Measurements from ENCODE around the gene NEUROG1.
"Not testable (repeated sequence)": the region's sequence is repeated elsewhere in the genome, so short reads cannot be mapped to it uniquely, and the experiment has no call there.

Gene NEUROG1

DNA sequence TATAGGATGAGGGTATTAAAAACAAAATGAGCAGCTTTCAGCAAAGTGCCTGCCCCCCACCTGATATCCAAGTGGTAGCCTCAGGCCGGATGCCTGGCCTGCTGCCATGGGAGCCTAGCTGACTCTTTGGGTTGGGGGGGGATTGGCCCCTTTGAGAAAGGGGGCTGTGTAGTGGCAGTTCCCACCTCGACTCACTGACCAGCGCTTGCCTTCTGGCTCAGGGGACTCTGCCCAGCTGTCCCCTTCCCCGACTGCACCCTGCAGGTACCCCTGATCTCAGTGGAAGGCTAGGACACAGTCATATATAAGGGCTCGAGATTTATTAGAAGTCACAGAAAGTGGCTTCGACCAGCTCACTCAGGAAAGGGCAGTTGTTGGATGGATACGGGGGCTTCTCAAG lies 1.5 kb upstream of the NEUROG1 start:
- DNase-seq (ENCODE audit: low read depth in 3 of 3): no peak

DNA sequence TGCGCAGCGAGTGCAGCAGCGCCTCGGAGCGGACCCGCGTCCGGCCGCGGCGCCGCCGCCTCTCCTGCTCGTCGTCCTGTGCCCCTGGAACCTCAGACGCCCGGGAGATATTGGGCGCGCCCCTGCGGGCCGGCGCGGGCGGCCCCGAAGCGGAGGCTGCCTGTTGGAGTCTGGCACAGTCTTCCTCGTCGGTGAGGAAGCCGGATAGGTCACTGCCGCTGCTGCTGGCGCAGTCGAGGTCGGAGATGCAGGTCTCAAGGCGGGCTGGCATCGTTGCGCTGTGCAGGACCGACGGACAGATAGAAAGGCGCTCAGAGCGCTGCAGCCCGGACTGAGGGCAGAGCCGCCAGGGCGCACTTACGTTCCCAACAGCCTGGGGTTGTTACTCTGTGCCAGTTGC lies 344 bp downstream of the NEUROG1 start:
- no peak for DNase-seq (ENCODE audit: low read depth in 3 of 3)

- no peak for DNase-seq (ENCODE audit: low read depth in 3 of 3)
Measured at GRCh38 chr5:135534609-135535419, 950 bp downstream of the NEUROG1 start.

- DNase-seq (ENCODE audit: low read depth in 3 of 3): no peak
Measured at GRCh38 chr5:135533794-135534193, 2.0 kb downstream of the NEUROG1 start.

DNA sequence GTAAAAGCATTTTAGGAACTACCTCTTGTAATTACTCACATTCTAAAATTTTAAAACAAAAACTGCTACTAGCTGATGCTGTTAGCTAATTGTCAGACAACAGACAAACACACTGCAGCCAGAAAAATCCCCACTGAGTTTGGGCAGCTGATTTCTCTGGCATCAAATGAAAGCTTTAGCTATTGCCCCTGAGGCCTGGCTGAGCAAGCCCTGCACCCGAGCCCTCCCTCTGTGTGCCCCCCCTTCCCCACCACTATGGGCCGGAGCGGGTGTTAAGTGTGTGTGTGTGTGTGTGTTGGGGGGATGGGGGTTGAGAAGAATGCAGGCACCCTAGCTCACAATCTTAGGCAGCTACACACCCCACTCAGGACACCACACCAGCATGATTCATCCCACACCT lies 2.4 kb downstream of the NEUROG1 start:
- DNase-seq (ENCODE audit: low read depth in 3 of 3): no peak

DNA sequence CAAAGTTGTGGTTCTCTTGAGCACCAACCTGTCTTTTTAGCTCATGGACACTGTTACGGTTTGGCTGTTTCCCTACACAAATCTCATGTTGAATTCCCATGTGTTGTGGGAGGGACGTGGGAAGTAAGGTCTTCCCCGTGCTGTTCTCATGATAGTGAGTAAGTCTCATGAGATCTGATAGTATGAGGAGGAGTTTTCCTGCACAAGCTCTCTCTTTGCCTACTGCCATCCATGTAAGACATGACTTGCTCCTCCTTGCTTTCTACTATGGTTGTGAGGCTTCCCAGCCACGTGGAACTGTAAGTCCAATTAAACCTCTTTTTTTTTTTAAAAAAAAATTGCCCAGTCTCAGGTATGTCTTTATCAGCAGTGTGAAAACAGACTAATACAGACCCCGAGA lies 6.2 kb downstream of the NEUROG1 start:
- not testable (repeated sequence) for DNase-seq (ENCODE audit: low read depth in 3 of 3)

DNA sequence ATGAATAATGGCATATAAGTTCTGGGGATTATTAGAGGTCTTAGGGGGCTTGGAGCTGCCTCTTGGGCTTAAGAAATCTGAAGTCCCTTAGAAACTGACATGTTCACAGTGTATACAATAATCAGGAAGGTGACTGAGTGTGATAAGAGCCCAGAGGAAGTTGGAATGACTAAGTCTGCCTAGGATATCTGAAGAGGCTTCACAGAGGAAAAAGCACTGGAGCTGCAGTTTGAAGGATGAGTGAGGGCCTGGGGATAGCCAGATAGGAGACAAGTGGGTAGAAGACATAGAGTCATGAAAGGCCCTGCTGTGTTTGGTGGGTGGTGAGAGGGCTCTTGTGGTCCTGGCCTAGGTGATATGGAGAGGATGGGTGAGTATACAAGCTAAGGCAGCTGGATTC lies 8.8 kb downstream of the NEUROG1 start:
- no peak for DNase-seq (ENCODE audit: low read depth in 3 of 3)

DNA sequence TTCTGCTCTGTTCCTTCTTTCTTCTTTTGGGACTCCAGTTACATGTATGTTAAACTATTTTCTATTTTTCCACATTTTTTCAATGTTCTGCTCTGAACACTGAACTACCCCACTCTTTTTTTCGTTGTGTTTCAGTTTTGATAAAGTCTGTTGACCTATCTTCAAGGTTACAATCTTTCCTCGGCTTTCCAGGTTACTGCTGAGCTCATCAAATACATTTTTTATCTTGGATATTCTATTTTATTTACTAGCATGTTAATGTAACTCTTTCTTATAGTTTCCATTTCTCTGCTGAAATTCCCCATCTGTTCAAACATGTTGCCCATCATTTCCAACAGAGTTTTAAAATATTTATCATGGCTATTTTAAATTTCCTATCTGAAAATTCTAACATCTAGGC lies 13.8 kb downstream of the NEUROG1 start:
- DNase-seq (ENCODE audit: low read depth in 3 of 3): no peak

DNA sequence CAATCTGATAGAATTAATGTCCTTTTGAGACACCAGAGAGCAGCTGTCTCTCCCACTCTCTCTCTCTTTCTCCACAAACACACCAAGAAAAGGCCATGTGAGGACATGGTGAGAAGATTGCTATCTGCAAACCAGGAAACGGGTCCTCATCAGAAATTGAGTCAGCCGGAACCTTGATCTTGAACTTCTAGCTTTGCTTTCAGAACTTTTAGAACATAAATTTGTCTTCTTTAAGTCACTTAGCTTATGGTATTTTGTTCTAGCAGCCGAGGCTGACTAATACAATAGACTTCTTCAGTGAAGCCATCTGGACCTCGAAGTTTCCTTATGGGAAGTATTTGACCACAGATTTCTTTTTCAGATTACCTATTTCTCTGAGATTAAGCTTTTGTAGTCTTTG lies 18.1 kb downstream of the NEUROG1 start:
- DNase-seq (ENCODE audit: low read depth in 3 of 3): no peak

DNA sequence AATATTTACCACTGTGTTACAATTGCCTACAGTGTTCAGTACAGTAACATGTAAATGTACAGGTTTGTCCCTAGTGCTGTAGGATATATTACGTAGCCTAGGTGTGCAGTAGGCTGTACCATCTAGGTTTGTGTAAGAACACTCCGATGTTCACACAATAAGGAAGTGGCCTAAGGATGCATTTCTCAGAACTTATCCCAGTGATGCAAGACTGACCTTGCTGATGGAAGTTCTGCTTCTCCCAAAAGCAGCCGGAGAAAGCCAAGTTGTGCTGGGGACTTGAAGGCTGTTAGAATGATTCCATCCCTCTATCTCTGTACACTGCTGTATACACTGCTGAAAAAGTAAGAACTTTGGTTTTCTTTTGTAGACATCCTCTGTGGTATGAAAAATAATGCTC lies 21.6 kb downstream of the NEUROG1 start:
- DNase-seq (ENCODE audit: low read depth in 3 of 3): no peak

- no peak for DNase-seq (ENCODE audit: low read depth in 3 of 3)
Measured at GRCh38 chr5:135511761-135512575, 23.8 kb downstream of the NEUROG1 start.

- no peak for DNase-seq (ENCODE audit: low read depth in 3 of 3)
Measured at GRCh38 chr5:135509995-135510394, 25.8 kb downstream of the NEUROG1 start.

- DNase-seq (ENCODE audit: low read depth in 3 of 3): no peak
Measured at GRCh38 chr5:135508496-135509005, 27.2 kb downstream of the NEUROG1 start.

GRCh38 chr5:135505973-135506372 lies 29.8 kb downstream of the NEUROG1 start:
- no peak for DNase-seq (ENCODE audit: low read depth in 3 of 3)

GRCh38 chr5:135504376-135504775 lies 31.4 kb downstream of the NEUROG1 start:
- no peak for DNase-seq (ENCODE audit: low read depth in 3 of 3)

- no peak for DNase-seq (ENCODE audit: low read depth in 3 of 3)
Measured at GRCh38 chr5:135503871-135504270, 31.9 kb downstream of the NEUROG1 start.

DNA sequence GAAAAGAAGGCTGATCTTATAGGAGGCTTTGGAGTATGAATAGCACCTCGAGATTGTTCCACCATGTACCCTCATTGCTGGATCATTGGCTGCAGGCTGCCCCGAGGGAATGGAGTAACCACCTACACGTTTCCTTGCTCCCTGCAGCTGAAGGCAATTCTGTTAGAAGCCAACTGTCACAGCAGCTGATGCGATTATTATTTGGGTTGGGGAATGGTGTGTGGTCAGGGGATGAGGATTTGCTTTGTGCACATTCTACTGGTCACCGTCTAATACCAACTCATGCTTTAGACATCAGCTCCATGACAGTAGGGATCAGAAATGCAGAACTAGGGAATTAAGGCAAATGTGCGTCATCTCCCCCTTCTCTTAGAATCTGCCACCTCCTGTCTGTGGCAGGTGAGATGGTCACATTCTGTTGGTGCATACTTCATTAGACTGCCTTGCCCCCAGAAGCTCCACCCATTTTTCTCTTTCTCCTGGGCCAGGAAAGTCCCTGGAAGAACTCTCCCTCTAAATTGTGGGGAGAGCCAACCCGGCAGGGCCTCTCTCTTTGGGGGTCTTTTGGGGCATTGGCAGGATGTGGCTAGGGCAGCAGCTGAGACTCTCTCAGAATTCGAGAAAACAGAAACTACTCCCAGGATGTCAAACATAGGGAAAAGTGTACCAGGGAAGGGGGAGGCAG lies 32.8 kb downstream of the NEUROG1 start:
- DNase-seq (ENCODE audit: low read depth in 3 of 3): no peak

DNA sequence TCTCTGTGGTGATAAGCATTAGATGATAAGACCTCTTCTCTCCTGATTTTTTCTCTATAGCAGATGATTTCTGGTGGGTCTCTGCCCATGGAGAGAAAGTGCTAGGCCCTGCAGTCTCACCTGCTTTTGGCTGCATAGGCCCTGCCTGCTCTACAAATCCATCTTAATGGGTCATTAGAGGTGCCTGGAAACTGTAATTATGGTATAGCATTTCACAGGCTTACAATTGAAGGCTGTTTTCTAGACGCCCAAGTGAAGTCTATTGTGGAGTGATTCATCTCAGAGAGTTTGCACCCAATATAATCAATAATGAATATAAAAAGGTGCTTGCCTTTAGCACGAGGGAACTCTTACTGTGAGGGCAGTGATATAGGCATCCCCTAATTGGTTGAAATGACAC lies 33.8 kb downstream of the NEUROG1 start:
- DNase-seq (ENCODE audit: low read depth in 3 of 3): no peak

- no peak for DNase-seq (ENCODE audit: low read depth in 3 of 3)
Measured at GRCh38 chr5:135498637-135498995, 37.1 kb downstream of the NEUROG1 start.

DNA sequence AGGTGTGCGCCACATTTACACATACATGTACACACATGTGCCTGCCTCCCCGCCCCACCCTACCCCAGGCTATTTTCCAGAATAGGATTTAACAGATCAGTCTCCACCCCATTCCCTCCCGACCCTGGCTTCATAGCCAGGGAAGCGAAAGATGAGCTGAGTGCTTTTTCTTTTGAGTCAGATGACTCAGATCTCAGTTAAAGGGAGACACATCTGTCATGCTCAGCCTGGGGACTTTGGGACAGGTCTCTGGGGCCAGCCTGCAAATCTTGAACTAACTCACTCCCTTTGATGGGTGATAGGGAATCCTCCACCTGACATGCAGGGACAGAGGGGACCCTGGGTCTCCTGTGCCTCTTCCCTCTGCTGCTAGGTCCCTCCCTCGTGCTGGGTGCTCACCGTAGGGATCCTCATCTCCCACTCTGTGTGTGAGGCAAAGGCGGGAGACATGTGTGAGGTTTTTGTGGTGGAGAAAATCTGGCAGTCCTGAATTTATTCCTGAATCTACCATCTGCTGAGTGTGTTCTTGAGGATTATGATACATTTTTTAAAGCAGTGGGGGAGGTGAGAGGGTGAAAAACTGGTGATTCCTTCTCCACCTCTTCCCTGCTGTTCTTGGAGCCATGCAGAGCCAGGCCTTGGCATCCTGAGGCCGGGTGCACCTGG lies 37.7 kb downstream of the NEUROG1 start:
- DNase-seq (ENCODE audit: low read depth in 3 of 3): no peak

GRCh38 chr5:135495531-135495930 lies 40.2 kb downstream of the NEUROG1 start:
- DNase-seq (ENCODE audit: low read depth in 3 of 3): not testable (repeated sequence)

GRCh38 chr5:135494196-135494595 lies 41.6 kb downstream of the NEUROG1 start:
- DNase-seq (ENCODE audit: low read depth in 3 of 3): no peak

All from stimulated activated CD4-positive, alpha-beta T cell treated with anti-CD3 and anti-CD28 coated beads, TNF-alpha, amount 100 ng/mL, for 48 hours (primary cell).